GM12878 (cell line): Measurements from ENCODE around the gene GPR63. TPM values are rescaled to one million over a fixed set of nuclear protein-coding genes. Genes with fewer than 3 reads are reported as not detected.

Experiments used
- ATF7 ChIP-seq: fragments of 450-650 bp; IDR thresholded peaks from 2 replicates; pipeline ENCODE4 v1.6.1; 2016; ENCODE audit warnings: low read depth, mild to moderate bottlenecking
- CREM ChIP-seq: IDR thresholded peaks from 2 replicates; pipeline ENCODE4 v1.6.1; 2014; ENCODE audit warnings: antibody characterized with exemption, low read depth
- HDAC2 ChIP-seq: fragments of 200-600 bp; sonication (generic); IDR thresholded peaks from 2 replicates; pipeline ENCODE4 v1.6.1; 2017
- NR2C2 ChIP-seq: IDR thresholded peaks from 2 replicates; pipeline ENCODE4 v1.6.1; 2011; ENCODE audit warnings: borderline replicate concordance, low read depth; ENCODE audit not compliant: control insufficient read depth, insufficient read length
- NR2F1 ChIP-seq: fragments of 450-650 bp; conservative IDR thresholded peaks from 2 replicates; pipeline ENCODE4 v1.6.1; 2017; ENCODE audit warnings: mild to moderate bottlenecking
- PAX5 ChIP-seq: IDR thresholded peaks from 2 replicates; pipeline ENCODE4 v1.6.1; 2011; ENCODE audit warnings: low read depth, low read length, borderline replicate concordance
- REST ChIP-seq: IDR thresholded peaks from 2 replicates; pipeline ENCODE4 v1.6.1; 2012; ENCODE audit warnings: mild to moderate bottlenecking, low read depth, low read length
- SRF ChIP-seq, 2 experiments: IDR thresholded peaks; 2 replicates each; pipeline ENCODE4 v1.6.1; 2011; ENCODE audit warnings: low read depth in 2 of 2, low read length in 2 of 2, mild to moderate bottlenecking in 1 of 2, moderate library complexity in 1 of 2
- ZNF217 ChIP-seq: fragments of 450-650 bp; IDR thresholded peaks from 2 replicates; pipeline ENCODE4 v1.6.1; 2017; ENCODE audit warnings: antibody characterized with exemption, mild to moderate bottlenecking
- polyA plus RNA-seq, 11 experiments: library from polyadenylated mRNA; depleted of rRNA in 4 of 11; unstranded in 6 of 11; stranded (reverse) in 5 of 11; fragments of >200 nt; fragmentation: Nextera tagmentation in 4 of 11; fragmentation: Illumina TruSeq in 1 of 11; extraction: Ambion mirVana in 4 of 11; extraction: Trizol in 1 of 11; gene quantifications; 1 replicate in 1 of 11; 2 replicates in 10 of 11; pipeline versions ENCODE4 v1.2.1 to v1.2.3, GENCODE V29; 2011 to 2016; ENCODE audit warnings: inconsistent platforms in 2 of 11, missing spikeins in 2 of 11, low read depth in 1 of 11
- total RNA-seq, 4 experiments: library from RNA; depleted of rRNA in 3 of 4; stranded (reverse); fragments of >200 nt in 3 of 4; fragmentation: Illumina TruSeq in 1 of 4; extraction: Trizol in 1 of 4; gene quantifications; 2 replicates each; pipeline versions ENCODE4 v1.2.1 to v1.2.3, GENCODE V29; 2013 to 2021
- TF ChIP-seq, protein P1 (sequence below): fragments of 450-650 bp; IDR thresholded peaks from 2 replicates; pipeline ENCODE4 v1.6.1; 2017; ENCODE audit warnings: low read depth, mild to moderate bottlenecking, moderate library complexity
- TF ChIP-seq, protein P2 (sequence below): IDR thresholded peaks from 2 replicates; pipeline ENCODE4 v1.6.1; 2011; ENCODE audit warnings: low read depth, low read length, improper control_type of control experiment, borderline replicate concordance

The GPR63 gene
- total and polyA plus RNA-seq, 10 of the 15 experiments (the other 5 are each of a cell fraction or from before 2014, with no cell fraction given) = 1.6 to 6.6 (median 3.5) TPM

GRCh38 chr6:96784650-96785049 is 52.6 kb downstream of the GPR63 start (continued):
- TF ChIP-seq, protein P1, sequence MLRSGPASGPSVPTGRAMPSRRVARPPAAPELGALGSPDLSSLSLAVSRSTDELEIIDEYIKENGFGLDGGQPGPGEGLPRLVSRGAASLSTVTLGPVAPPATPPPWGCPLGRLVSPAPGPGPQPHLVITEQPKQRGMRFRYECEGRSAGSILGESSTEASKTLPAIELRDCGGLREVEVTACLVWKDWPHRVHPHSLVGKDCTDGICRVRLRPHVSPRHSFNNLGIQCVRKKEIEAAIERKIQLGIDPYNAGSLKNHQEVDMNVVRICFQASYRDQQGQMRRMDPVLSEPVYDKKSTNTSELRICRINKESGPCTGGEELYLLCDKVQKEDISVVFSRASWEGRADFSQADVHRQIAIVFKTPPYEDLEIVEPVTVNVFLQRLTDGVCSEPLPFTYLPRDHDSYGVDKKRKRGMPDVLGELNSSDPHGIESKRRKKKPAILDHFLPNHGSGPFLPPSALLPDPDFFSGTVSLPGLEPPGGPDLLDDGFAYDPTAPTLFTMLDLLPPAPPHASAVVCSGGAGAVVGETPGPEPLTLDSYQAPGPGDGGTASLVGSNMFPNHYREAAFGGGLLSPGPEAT = no peak
- TF ChIP-seq HDAC2 (no peak), SRF (IDR thresholded peaks at IDR 0.05; ENCODE audit: low read depth in 2 of 2, low read length in 2 of 2) (no peak), NR2C2 (no peak), ATF7 (no peak), PAX5 (no peak), ZNF217 (no peak), CREM (no peak), REST (no peak), NR2F1 (no peak)
- TF ChIP-seq, protein P2, sequence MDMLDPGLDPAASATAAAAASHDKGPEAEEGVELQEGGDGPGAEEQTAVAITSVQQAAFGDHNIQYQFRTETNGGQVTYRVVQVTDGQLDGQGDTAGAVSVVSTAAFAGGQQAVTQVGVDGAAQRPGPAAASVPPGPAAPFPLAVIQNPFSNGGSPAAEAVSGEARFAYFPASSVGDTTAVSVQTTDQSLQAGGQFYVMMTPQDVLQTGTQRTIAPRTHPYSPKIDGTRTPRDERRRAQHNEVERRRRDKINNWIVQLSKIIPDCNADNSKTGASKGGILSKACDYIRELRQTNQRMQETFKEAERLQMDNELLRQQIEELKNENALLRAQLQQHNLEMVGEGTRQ = no peak
